Endothelial cell of umbilical vein (primary cell): ENCODE results near the gene GALNT10. TPM values are rescaled to one million over a fixed set of nuclear protein-coding genes. Genes with fewer than 3 reads are reported as not detected.

Experiments used
- BruUV-seq: library from RNA; stranded (reverse); fragments of 400-500 nt; replicated peaks from 2 replicates; lab custom pipeline; 2021; lab: Mats Ljungman, UMichigan
- CTCF ChIA-PET: fragments of 300-600, 350-600 bp; sonication (Branson Sonifier 250); formaldehyde crosslinking; loops from one replicate; lab custom pipeline; 2021; ENCODE audit warnings: antibody characterized with exemption, inconsistent platforms; lab: Charles Lee
- POLR2A ChIA-PET: fragments of 300-600, 350-600 bp; sonication (Branson Sonifier 250); formaldehyde crosslinking; loops from one replicate; lab custom pipeline; 2021; ENCODE audit warnings: antibody characterized with exemption, inconsistent platforms; lab: Charles Lee
- DNase-seq: peaks from one replicate; pipeline ENCODE4 v3.0.0-alpha.2; 2011; ENCODE audit warnings: low read depth, low spot score
- FAIRE-seq: peaks from 2 replicates; lab custom pipeline; 2011; peaks lifted over from hg19 to GRCh38; lab: Jason Lieb, UNC
- H2AFZ ChIP-seq: 2 replicates; pipeline ENCODE4 v1.6.0; 2012; ENCODE audit warnings: low read depth, low read length, control low read depth, inconsistent platforms
- H3K27ac ChIP-seq: 2 replicates; pipeline ENCODE4 v1.5.1; 2011; ENCODE audit warnings: low read depth, mild to moderate bottlenecking, control low read depth, low read length, moderate library complexity; ENCODE audit not compliant: insufficient read depth
- H3K27me3 ChIP-seq, 2 experiments: 2 replicates each; pipeline versions ENCODE4 v1.6.0 to v1.6.1; 2011; ENCODE audit warnings: low read length in 2 of 2, mixed read lengths in 1 of 2; ENCODE audit not compliant: control insufficient read depth in 2 of 2, insufficient read depth in 2 of 2
- H3K36me3 ChIP-seq, 2 experiments: 2 replicates in 1 of 2; 3 replicates in 1 of 2; pipeline ENCODE4 v1.5.1; 2011; ENCODE audit warnings: low read length in 2 of 2, mild to moderate bottlenecking in 1 of 2, moderate library complexity in 1 of 2; ENCODE audit not compliant: control insufficient read depth in 2 of 2, insufficient read depth in 2 of 2; ENCODE audit errors: extremely low read depth in 1 of 2
- H3K4me1 ChIP-seq: 3 replicates; pipeline ENCODE4 v1.5.1; 2011; ENCODE audit warnings: mild to moderate bottlenecking, low read length; ENCODE audit not compliant: control insufficient read depth, insufficient read depth; ENCODE audit errors: extremely low read depth
- H3K4me2 ChIP-seq: 2 replicates; pipeline ENCODE4 v1.6.1; 2011; ENCODE audit warnings: low read length, control low read depth, mixed read lengths; ENCODE audit not compliant: insufficient read depth
- H3K4me3 ChIP-seq, 3 experiments: fragments of 200-600 bp in 1 of 3; sonication (generic), shearing (Covaris generic) in 1 of 3; replicated peaks in 1 of 3; 2 replicates each; pipeline ENCODE4 v1.5.1; 2011 to 2016; ENCODE audit warnings: control low read depth in 3 of 3, low read length in 3 of 3, mild to moderate bottlenecking in 2 of 3, inconsistent platforms in 1 of 3, low read depth in 1 of 3, moderate library complexity in 1 of 3; ENCODE audit not compliant: insufficient read depth in 1 of 3
- H3K79me2 ChIP-seq: 2 replicates; pipeline ENCODE4 v1.6.0; 2012; ENCODE audit warnings: low read length, inconsistent platforms; ENCODE audit not compliant: control insufficient read depth, insufficient read depth
- H3K9ac ChIP-seq: replicated peaks from 2 replicates; pipeline ENCODE3; 2011; ENCODE audit warnings: low read length, control low read depth; ENCODE audit not compliant: insufficient read depth; ENCODE audit errors: extremely low read depth
- H3K9me1 ChIP-seq: replicated peaks from 3 replicates; pipeline ENCODE4 v1.6.0; 2011; ENCODE audit warnings: mild to moderate bottlenecking, low read length; ENCODE audit not compliant: control insufficient read depth, insufficient read depth; ENCODE audit errors: extremely low read depth
- H3K9me3 ChIP-seq: replicated peaks from 2 replicates; pipeline ENCODE4 v1.5.1; 2012; ENCODE audit warnings: low read length, inconsistent platforms; ENCODE audit not compliant: control insufficient read depth, insufficient read depth
- H4K20me1 ChIP-seq: replicated peaks from 2 replicates; pipeline ENCODE3; 2011; ENCODE audit warnings: mild to moderate bottlenecking, low read length; ENCODE audit not compliant: control insufficient read depth, insufficient read depth; ENCODE audit errors: extremely low read depth
- CTCF ChIP-seq, 2 donors: IDR thresholded peaks; 1 replicate in 1 of 2; 2 replicates in 1 of 2; pipeline ENCODE4 v1.5.1; 2011; ENCODE audit warnings: low read length in 2 of 2, mild to moderate bottlenecking in 2 of 2, moderate library complexity in 2 of 2, control low read depth in 1 of 2, inconsistent platforms in 1 of 2, low read depth in 1 of 2; ENCODE audit not compliant: insufficient read depth in 1 of 2; ENCODE audit errors: extremely low read depth in 1 of 2
- EZH2 ChIP-seq: IDR thresholded peaks from 2 replicates; pipeline ENCODE4 v1.6.1; 2012; ENCODE audit warnings: borderline replicate concordance, low read depth, mild to moderate bottlenecking, moderate library complexity, low read length, inconsistent platforms; ENCODE audit not compliant: severe bottlenecking
- FOS ChIP-seq: IDR thresholded peaks from 2 replicates; pipeline ENCODE4 v1.6.1; 2011; ENCODE audit warnings: mild to moderate bottlenecking, low read length, moderate library complexity, borderline replicate concordance; ENCODE audit not compliant: insufficient read depth
- GATA2 ChIP-seq: IDR thresholded peaks from 2 replicates; pipeline ENCODE4 v1.7.0; 2011; ENCODE audit warnings: low read depth, mild to moderate bottlenecking, moderate library complexity, mixed read lengths, low read length; ENCODE audit not compliant: insufficient read length, insufficient read depth
- JUN ChIP-seq: IDR thresholded peaks from 2 replicates; pipeline ENCODE4 v1.6.1; 2011; ENCODE audit warnings: borderline replicate concordance, low read depth; ENCODE audit not compliant: insufficient read length, insufficient read depth
- MAX ChIP-seq: IDR thresholded peaks from 2 replicates; pipeline ENCODE4 v1.6.1; 2011; ENCODE audit not compliant: insufficient read depth, insufficient read length
- MYC ChIP-seq: IDR thresholded peaks from one replicate; pipeline ENCODE4 v1.6.1; 2011; ENCODE audit warnings: mild to moderate bottlenecking, low read depth, low read length
- POLR2A ChIP-seq: IDR thresholded peaks from 2 replicates; pipeline ENCODE4 v1.6.1; 2012; ENCODE audit warnings: low read depth, mild to moderate bottlenecking, control low read depth, low read length
- POLR2AphosphoS5 ChIP-seq: IDR thresholded peaks from 2 replicates; pipeline ENCODE4 v1.6.1; 2012; ENCODE audit warnings: low read depth, mild to moderate bottlenecking, control low read depth, low read length, moderate library complexity; ENCODE audit not compliant: insufficient read depth
- dilution Hi-C: fragments of 300-500 bp; cut with MboI; formaldehyde crosslinking; loops from one replicate; pipeline ENCODE4 v1.15.0; 2019; ENCODE audit warnings: low sequenced_read_pairs; ENCODE audit not compliant: extremely low pct_ligation_motif_present
- intact Hi-C: fragments of 100-400 bp; cut with micrococcal nuclease; formaldehyde crosslinking; loops from one replicate; pipeline ENCODE4 v1.10.0; 2022
- polyA plus RNA-seq, 4 experiments: library from polyadenylated mRNA; depleted of rRNA in 3 of 4; stranded (reverse) in 3 of 4; unstranded in 1 of 4; fragments of >200 nt; gene quantifications; 2 replicates each; pipeline versions ENCODE4 v1.2.1 to v1.2.3, GENCODE V29; 2011 to 2012; ENCODE audit warnings: missing spikeins in 1 of 4
- total RNA-seq: library from RNA; stranded (reverse); gene quantifications from 2 replicates; pipeline ENCODE4 v1.2.3, GENCODE V29; 2021

GALNT10 gene
- total and polyA plus RNA-seq, 2 donors (not counting 3 experiments of a cell fraction or from before 2014, with no cell fraction given), result 70.2 to 77.6 TPM

- Histone ChIP-seq H3K9ac (no peak overlapping the region), H3K4me1 (no peaks in the 10 kb centered on the region), H3K4me3 (no peak overlapping the region), H3K9me3 (no peaks in the 10 kb centered on the region), H3K9me1 (no peaks in the 10 kb centered on the region), H2AFZ (no peak overlapping the region), H3K27me3 (no peaks in the 10 kb centered on the region), H3K4me2 (no peak overlapping the region), H3K27ac (no peak overlapping the region), H3K36me3 (no peaks in the 10 kb centered on the region), H3K79me2 (no peaks in the 10 kb centered on the region), H4K20me1 (no peaks in the 10 kb centered on the region)
- ChIA-PET POLR2A (no interaction called here), CTCF (no interaction called here)
- FAIRE-seq (no peak), DNase-seq (no peak)
- no peak for TF ChIP-seq MAX
- TF ChIP-seq POLR2AphosphoS5, result no peak
- TF ChIP-seq POLR2A, result no peak
- no peak for TF ChIP-seq MYC
- no peak for TF ChIP-seq FOS
- no peak for TF ChIP-seq JUN
- TF ChIP-seq GATA2, result no peak
- TF ChIP-seq EZH2, result no peak
- no peak for TF ChIP-seq CTCF (IDR thresholded peaks at IDR 0.05; ENCODE audit: extremely low read depth in 1 of 2, insufficient read depth in 1 of 2, low read depth in 1 of 2, low read length in 2 of 2)
- no TSS peak for BruUV-seq
- dilution Hi-C loops (no loop called here), intact Hi-C loops (no loop called here)
Measured at GRCh38 chr5:154277499-154277898, 87.0 kb downstream of the GALNT10 start.
